Measurements from ENCODE around the gene SPHK2. TPM values are rescaled to one million over a fixed set of nuclear protein-coding genes. Genes with fewer than 3 reads are reported as not detected.

The SPHK2 gene
- total RNA-seq, 4 donors from 2014 or later = 41.8 to 185 (median 68.7) TPM

- H3K27me3 ChIP-seq = no peaks in the 10 kb centered on the region
- DNase-seq = peak; percentile 99
- H3K27ac ChIP-seq = peak overlapping the region; percentile 94 to 98 (median 97)
- peak overlapping the region; percentile 11 to 85 (median 74) for H3K4me3 ChIP-seq
- intact Hi-C loops (cut with DNase I; ENCODE audit: low total_unique reads) = no loop called here
- in situ Hi-C loops (cut with MboI; ENCODE audit: low pct_ligation_motif_present in 1 of 4, low pct_unique_long_range_greater_than_20kb in 1 of 4, low sequenced_read_pairs in 3 of 4) = no loop called here
- TF ChIP-seq POLR2AphosphoS5 (IDR thresholded peaks at IDR 0.05) = peak; percentile 49 to 69 (median 65)
- no peak for TF ChIP-seq EP300 (IDR thresholded peaks at IDR 0.05; ENCODE audit: low read depth)
- no peaks in the 10 kb centered on the region for H3K9me3 ChIP-seq
- H3K36me3 ChIP-seq = no peaks in the 10 kb centered on the region
- 0% methylated on average over 7 to 27 of the region's 38 CpGs for WGBS, 2 donors (ENCODE audit: low coverage in 1 of 2)
- peaks cover 27 to 54% (median 41%) of the 10 kb centered on the region in 4 donors for H3K4me1 ChIP-seq
These were observed 18.2 kb downstream of the SPHK2 start for GRCh38 chr19:48637449-48637947.

- Histone ChIP-seq H3K4me3 (peak overlapping the region; percentile 11 to 85 (median 74)), H3K9me3 (no peaks in the 10 kb centered on the region), H3K4me1 (peaks cover 22 to 47% (median 34%) of the 10 kb centered on the region in 4 donors), H3K27me3 (no peaks in the 10 kb centered on the region), H3K27ac (peak overlapping the region; percentile 94 to 98 (median 97)), H3K36me3 (no peaks in the 10 kb centered on the region)
- intact Hi-C loops (cut with DNase I; ENCODE audit: low total_unique reads) (no loop called here), in situ Hi-C loops (cut with MboI; ENCODE audit: low pct_ligation_motif_present in 1 of 4, low pct_unique_long_range_greater_than_20kb in 1 of 4, low sequenced_read_pairs in 3 of 4) (no loop called here)
- TF ChIP-seq POLR2AphosphoS5 (IDR thresholded peaks at IDR 0.05) = peak in 2 of 3 donors; percentile 76 to 84
- TF ChIP-seq POLR2A (IDR thresholded peaks at IDR 0.05) = peak; percentile 80
- no peak for TF ChIP-seq EP300 (IDR thresholded peaks at IDR 0.05; ENCODE audit: low read depth)
- TF ChIP-seq CTCF (IDR thresholded peaks at IDR 0.05) = peak in 1 of 5 experiments; percentile 11
- peak; percentile 88 for DNase-seq
- WGBS, 2 donors (ENCODE audit: low coverage in 1 of 2) = 4 to 7% methylated on average over 4 to 29 of the region's 29 CpGs
These were observed 18.9 kb downstream of the SPHK2 start for GRCh38 chr19:48637948-48638830.

GRCh38 chr19:48638831-48639381 lies 19.6 kb downstream of the SPHK2 start:
- Histone ChIP-seq H3K27me3 (no peaks in the 10 kb centered on the region), H3K36me3 (no peaks in the 10 kb centered on the region), H3K4me1 (peaks cover 15 to 40% (median 27%) of the 10 kb centered on the region in 4 donors), H3K4me3 (peak overlapping the region in 1 of 4 donors; percentile 85), H3K27ac (peak overlapping the region; percentile 94 to 98 (median 97)), H3K9me3 (no peaks in the 10 kb centered on the region)
- in situ Hi-C loops (cut with MboI; ENCODE audit: low pct_ligation_motif_present in 1 of 4, low pct_unique_long_range_greater_than_20kb in 1 of 4, low sequenced_read_pairs in 3 of 4) (no loop called here), intact Hi-C loops (cut with DNase I; ENCODE audit: low total_unique reads) (no loop called here)
- no peak for TF ChIP-seq CTCF (IDR thresholded peaks at IDR 0.05)
- no peak for TF ChIP-seq POLR2AphosphoS5 (IDR thresholded peaks at IDR 0.05)
- no peak for TF ChIP-seq POLR2A (IDR thresholded peaks at IDR 0.05)
- no peak for TF ChIP-seq EP300 (IDR thresholded peaks at IDR 0.05; ENCODE audit: low read depth)
- DNase-seq = peak; percentile 24
- WGBS, 2 donors (ENCODE audit: low coverage in 1 of 2) = 76% methylated on average over 16 of the region's 16 CpGs; no CpG with 5 or more reads in 1 of the 2 donors

GRCh38 chr19:48639483-48640375 lies 20.4 kb downstream of the SPHK2 start:
- no peaks in the 10 kb centered on the region for H3K9me3 ChIP-seq
- intact Hi-C loops (cut with DNase I; ENCODE audit: low total_unique reads) = no loop called here
- 80 to 83% methylated on average over 7 to 33 of the region's 33 CpGs for WGBS, 2 donors (ENCODE audit: low coverage in 1 of 2)
- peaks cover 10 to 33% (median 22%) of the 10 kb centered on the region in 4 donors for H3K4me1 ChIP-seq
- H3K27me3 ChIP-seq = no peaks in the 10 kb centered on the region
- H3K36me3 ChIP-seq = no peaks in the 10 kb centered on the region
- no peak overlapping the region for H3K27ac ChIP-seq
- no peak for TF ChIP-seq POLR2A (IDR thresholded peaks at IDR 0.05)
- TF ChIP-seq POLR2AphosphoS5 (IDR thresholded peaks at IDR 0.05) = no peak
- no peak for TF ChIP-seq EP300 (IDR thresholded peaks at IDR 0.05; ENCODE audit: low read depth)
- TF ChIP-seq CTCF (IDR thresholded peaks at IDR 0.05) = no peak
- DNase-seq = no peak
- H3K4me3 ChIP-seq = no peak overlapping the region
- in situ Hi-C loops (cut with MboI; ENCODE audit: low pct_ligation_motif_present in 1 of 4, low pct_unique_long_range_greater_than_20kb in 1 of 4, low sequenced_read_pairs in 3 of 4) = loop anchor here in 1 of 4 donors (10.0 kb wide), 1 partner anchor 105 kb away; the partner anchor contains the start of genes IZUMO1 and RASIP1

Measured in transverse colon (tissue), 4 donors.